Prostate gland (tissue), 2 donors: Measurements from ENCODE around the gene ZBTB7B. TPM values are rescaled to one million over a fixed set of nuclear protein-coding genes. Genes with fewer than 3 reads are reported as not detected.
"Not testable (repeated sequence)": the region's sequence is repeated elsewhere in the genome, so short reads cannot be mapped to it uniquely, and the experiment has no call there.

Source experiments
- DNase-seq: peaks from one replicate; pipeline ENCODE4 v3.0.0-alpha.2; 2019; ENCODE audit warnings: low spot score
- H3K27ac ChIP-seq, 2 donors: fragments of 200-600 bp; sonication (generic); 2 replicates each; pipeline ENCODE4 v1.5.1; 2017 to 2019
- H3K27me3 ChIP-seq: fragments of 200-600 bp; sonication (generic); replicated peaks from 2 replicates; pipeline ENCODE4 v1.5.1; 2019; ENCODE audit not compliant: insufficient read depth
- H3K36me3 ChIP-seq, 2 donors: fragments of 200-600 bp; sonication (generic); 1 replicate in 1 of 2; 2 replicates in 1 of 2; pipeline versions ENCODE4 v1.5.1 to v1.8.1; 2017 to 2019
- H3K4me1 ChIP-seq: fragments of 200-600 bp; sonication (generic); replicated peaks from 2 replicates; pipeline ENCODE4 v1.5.1; 2019
- H3K4me3 ChIP-seq, 2 donors: fragments of 200-600 bp; sonication (generic); 2 replicates each; pipeline ENCODE4 v1.5.1; 2017 to 2019
- H3K9me3 ChIP-seq: fragments of 200-600 bp; sonication (generic); 2 replicates; pipeline ENCODE4 v1.5.1; 2017
- CTCF ChIP-seq, 4 experiments: fragments of 200-600 bp in 2 of 4; fragments of 450-650 bp in 2 of 4; sonication (generic) in 2 of 4; IDR thresholded peaks; 1 replicate in 3 of 4; 2 replicates in 1 of 4; pipeline ENCODE4 v1.5.1; 2016 to 2019; ENCODE audit warnings: antibody characterized with exemption in 4 of 4, mild to moderate bottlenecking in 2 of 4, moderate library complexity in 2 of 4
- POLR2A ChIP-seq: fragments of 450-650 bp; IDR thresholded peaks from one replicate; pipeline ENCODE4 v1.6.1; 2016; ENCODE audit warnings: antibody characterized with exemption, mild to moderate bottlenecking
- POLR2AphosphoS5 ChIP-seq: sonication (generic); formaldehyde crosslinking; IDR thresholded peaks from one replicate; pipeline ENCODE4 v1.6.1; 2017; ENCODE audit warnings: antibody characterized with exemption
- WGBS: methylation state at CpG from one replicate; pipeline ENCODE4 v1.1.5; 2018; 5-methylcytosine and 5-hydroxymethylcytosine counted together
- intact Hi-C: fragments of 100-400 bp; cut with DNase I; formaldehyde crosslinking; loops from one replicate; pipeline ENCODE4 v1.14.2; 2022
- total RNA-seq, 2 donors: library from RNA; depleted of rRNA; stranded (reverse); fragments of >200 nt; gene quantifications; one replicate each; pipeline ENCODE4 v1.1.0, GENCODE V29; 2016

The ZBTB7B gene
- total RNA-seq, 2 donors from 2014 or later, result 60.0 to 103 TPM

DNA sequence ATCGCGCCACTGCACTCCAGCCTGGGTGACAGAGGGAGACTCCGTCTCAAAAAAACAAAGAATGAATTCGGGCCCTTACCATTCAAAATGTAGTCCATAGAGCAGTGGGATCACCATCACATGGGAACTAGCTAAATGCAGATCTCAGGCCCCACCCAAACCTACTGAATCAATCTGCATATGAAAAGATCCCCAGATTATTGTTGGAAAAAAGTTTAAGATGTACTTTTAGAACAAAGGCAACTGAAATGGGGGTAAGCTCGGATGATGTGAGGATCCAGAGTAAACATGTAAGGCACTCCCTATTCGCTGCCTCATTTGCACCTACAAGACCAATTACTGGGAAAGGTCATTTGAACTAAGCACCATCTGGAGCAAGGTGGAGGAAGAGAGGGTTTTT lies 20.3 kb upstream of the ZBTB7B start:
- Histone ChIP-seq H3K27ac (peak overlapping the region; percentile 54 to 58), H3K36me3 (peaks cover 0 to under 1% of the 10 kb centered on the region in 2 donors), H3K9me3 (no peaks in the 10 kb centered on the region), H3K4me1 (peaks cover 6% of the 10 kb centered on the region), H3K4me3 (peak overlapping the region; percentile 47 to 54), H3K27me3 (no peaks in the 10 kb centered on the region)
- TF ChIP-seq POLR2AphosphoS5 (no peak), CTCF (IDR thresholded peaks at IDR 0.05) (no peak), POLR2A (no peak)
- DNase-seq, result no peak
- 62% methylated on average over 6 of the region's 6 CpGs for WGBS
- intact Hi-C loops, result no loop called here

DNA sequence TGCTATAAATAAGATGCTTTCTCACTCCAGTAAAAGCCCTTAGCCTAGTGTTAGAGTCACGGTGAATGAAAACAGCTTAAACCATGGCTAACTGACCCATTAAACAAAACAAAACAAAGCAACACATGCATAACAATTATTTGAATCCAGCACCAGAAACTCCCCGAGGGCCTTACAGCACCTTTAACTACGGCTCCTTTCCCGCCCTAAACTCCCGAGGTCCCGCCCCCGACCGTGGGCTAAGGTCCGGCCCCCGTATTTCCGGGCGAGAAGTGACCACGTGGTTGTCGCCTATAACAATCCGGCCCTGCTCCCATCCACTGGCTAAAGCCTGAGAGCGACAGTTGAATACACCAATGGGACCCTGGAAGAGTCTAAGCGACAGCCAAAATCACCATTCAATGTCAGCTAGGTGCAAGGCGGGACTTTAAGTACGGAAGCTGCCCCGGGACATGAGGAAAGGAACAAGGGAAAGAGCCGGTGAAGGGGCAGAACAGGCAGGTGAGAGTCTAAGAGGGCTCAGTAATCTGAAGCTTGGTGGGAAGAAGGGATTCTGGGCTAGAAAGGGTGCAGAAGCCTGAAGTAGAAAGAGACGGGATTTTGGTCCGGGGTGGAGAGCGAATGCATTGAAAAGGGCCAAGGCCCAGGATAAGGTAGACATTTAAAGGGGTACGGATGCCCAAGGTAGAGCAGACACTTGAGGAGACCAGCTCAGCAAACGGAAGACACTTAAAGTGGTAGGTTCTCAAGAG lies 19.5 kb upstream of the ZBTB7B start, which contains the start of gene FLAD1:
Gene FLAD1 (plus strand): TSS at position 448 of the 752 bp plus-strand sequence. CDS start 351 bp downstream, outside the sequence.
- Histone ChIP-seq H3K27ac (peak within 1 kb of the TSS; percentile 58 to 72), H3K4me1 (peaks cover 6% of the 10 kb centered on the region), H3K4me3 (peak within 1 kb of the TSS; percentile 47 to 54), H3K9me3 (no peaks in the 10 kb centered on the region), H3K27me3 (no peaks in the 10 kb centered on the region), H3K36me3 (peaks cover 0 to 8% of the 10 kb centered on the region in 2 donors)
- intact Hi-C loops, result no loop called here
- peak; percentile 99 for DNase-seq
- TF ChIP-seq POLR2A (no peak), POLR2AphosphoS5 (peak; percentile 100), CTCF (IDR thresholded peaks at IDR 0.05) (peak in 1 of 4 experiments; percentile 26)
- under 1% methylated on average over 26 of the region's 26 CpGs for WGBS

- no peaks in the 10 kb centered on the region for H3K27me3 ChIP-seq
- TF ChIP-seq CTCF (IDR thresholded peaks at IDR 0.05), result no peak
- no peak for TF ChIP-seq POLR2A
- no peak for TF ChIP-seq POLR2AphosphoS5
- intact Hi-C loops, result no loop called here
- H3K9me3 ChIP-seq, result no peaks in the 10 kb centered on the region
- DNase-seq, result no peak
- peak overlapping the region; percentile 47 to 54 for H3K4me3 ChIP-seq
- peak overlapping the region; percentile 47 to 72 for H3K27ac ChIP-seq
- H3K36me3 ChIP-seq, result peaks cover 0 to 8% of the 10 kb centered on the region in 2 donors
- WGBS, result 9% methylated on average over 17 of the region's 17 CpGs
- peaks cover 6% of the 10 kb centered on the region for H3K4me1 ChIP-seq
These were observed 18.7 kb upstream of the ZBTB7B start for GRCh38 chr1:154983776-154984466.

- intact Hi-C loops, H3K9me3 ChIP-seq, H3K27me3 ChIP-seq, DNase-seq, H3K4me1 ChIP-seq, H3K36me3 ChIP-seq, H3K4me3 ChIP-seq, H3K27ac ChIP-seq: not testable (repeated sequence)
- WGBS, result 93% methylated on average over 4 of the region's 4 CpGs
These were observed 15.9 kb upstream of the ZBTB7B start for GRCh38 chr1:154986736-154987135.

- Histone ChIP-seq H3K9me3 (no peaks in the 10 kb centered on the region), H3K4me1 (peaks cover 6% of the 10 kb centered on the region), H3K27ac (no peak overlapping the region), H3K36me3 (peaks cover 0 to 8% of the 10 kb centered on the region in 2 donors), H3K4me3 (no peak overlapping the region), H3K27me3 (no peaks in the 10 kb centered on the region)
- WGBS, result 74% methylated on average over 6 of the region's 6 CpGs
- DNase-seq, result no peak
- TF ChIP-seq POLR2AphosphoS5 (no peak), POLR2A (no peak), CTCF (IDR thresholded peaks at IDR 0.05) (no peak)
- intact Hi-C loops, result no loop called here
These were observed 15.3 kb upstream of the ZBTB7B start for GRCh38 chr1:154987326-154987725.
